HCT116 (cell line): Measurements from ENCODE around the gene SH3TC1. TPM values are rescaled to one million over a fixed set of nuclear protein-coding genes. Genes with fewer than 3 reads are reported as not detected.

Source experiments
- ATAC-seq: fragments of 200-7000 bp; cut with Tn5 transposase; 2 replicates; pipeline ENCODE4 v1.9.1; 2020; ENCODE audit warnings: mild to moderate bottlenecking, moderate library complexity
- BruUV-seq: library from RNA; stranded (reverse); fragments of 400-500 nt; replicated peaks from 2 replicates; lab custom pipeline; 2021; lab: Mats Ljungman, UMichigan
- CTCF ChIA-PET: fragments of 300-600 bp; sonication (Branson Sonifier 250); formaldehyde crosslinking; loops from one replicate; lab custom pipeline; 2021; ENCODE audit warnings: antibody characterized with exemption; lab: Charles Lee
- POLR2A ChIA-PET: fragments of 300-600, 350-600 bp; sonication (Branson Sonifier 250); formaldehyde crosslinking; loops from one replicate; lab custom pipeline; 2021; ENCODE audit warnings: antibody characterized with exemption; lab: Charles Lee
- RAD21 ChIA-PET, 2 experiments: fragments of 300-600 bp; sonication (Branson Sonifier 250); formaldehyde crosslinking; loops; one replicate each; lab custom pipeline; 2023; ENCODE audit warnings: low total read pairs in 2 of 2; ENCODE audit not compliant: uncharacterized antibody in 2 of 2, unreplicated experiment in 2 of 2, low non-redundant PET in 1 of 2; lab: Charles Lee
- DNase-seq: peaks from one replicate; pipeline ENCODE4 v3.0.0-alpha.2; 2010; ENCODE audit warnings: low read depth, low spot score
- H2AFZ ChIP-seq: fragments of 200-600 bp; shearing (Covaris generic), sonication (generic); 2 replicates; pipeline ENCODE4 v1.6.1; 2017; ENCODE audit warnings: low read depth, mixed run types, mixed read lengths, antibody characterized with exemption, low read length; ENCODE audit not compliant: poor library complexity, severe bottlenecking
- H3K27ac ChIP-seq: 2 replicates; pipeline ENCODE4 v1.5.1; 2012; ENCODE audit warnings: low read depth, low read length
- H3K27me3 ChIP-seq: fragments of 200-600 bp; sonication (generic); 2 replicates; pipeline ENCODE4 v1.6.1; 2016; ENCODE audit warnings: mixed run types, low read length, mixed read lengths; ENCODE audit not compliant: insufficient read depth
- H3K36me3 ChIP-seq, 2 experiments: fragments of 200-500 bp in 1 of 2; fragments of 200-600 bp in 1 of 2; sonication (Bioruptor generic) in 1 of 2; sonication (generic) in 1 of 2; 2 replicates each; pipeline versions ENCODE4 v1.5.1 to v1.6.1; 2014 to 2016; ENCODE audit warnings: low read length in 2 of 2, inconsistent platforms in 1 of 2, mixed read lengths in 1 of 2, mixed run types in 1 of 2; ENCODE audit not compliant: insufficient read depth in 2 of 2, control insufficient read depth in 1 of 2
- H3K4me1 ChIP-seq, 2 experiments: fragments of 200-600 bp in 1 of 2; sonication (generic) in 1 of 2; 2 replicates each; pipeline versions ENCODE4 v1.5.1 to v1.6.1; 2012 to 2017; ENCODE audit warnings: low read length in 2 of 2, inconsistent platforms in 1 of 2, mild to moderate bottlenecking in 1 of 2, mixed read lengths in 1 of 2, mixed run types in 1 of 2, moderate library complexity in 1 of 2; ENCODE audit not compliant: insufficient read depth in 2 of 2, control insufficient read depth in 1 of 2
- H3K4me2 ChIP-seq: fragments of 200-600 bp; sonication (generic); 2 replicates; pipeline ENCODE4 v1.6.1; 2017; ENCODE audit warnings: mixed run types, low read length, mixed read lengths
- H3K4me3 ChIP-seq, 2 experiments: fragments of 200-600 bp in 1 of 2; sonication (generic) in 1 of 2; replicated peaks in 1 of 2; 2 replicates each; pipeline ENCODE4 v1.5.1; 2011 to 2016; ENCODE audit warnings: low read length in 2 of 2, control low read depth in 1 of 2, low read depth in 1 of 2, mild to moderate bottlenecking in 1 of 2, mixed read lengths in 1 of 2, mixed run types in 1 of 2
- H3K79me2 ChIP-seq: fragments of 200-600 bp; sonication (generic); 2 replicates; pipeline ENCODE4 v1.6.1; 2017; ENCODE audit warnings: mild to moderate bottlenecking, mixed run types, low read length, moderate library complexity, mixed read lengths; ENCODE audit not compliant: insufficient read depth
- H3K9ac ChIP-seq: fragments of 200-600 bp; sonication (generic); 2 replicates; pipeline ENCODE4 v1.6.1; 2016; ENCODE audit warnings: low read length, mixed read lengths
- H3K9me2 ChIP-seq: fragments of 200-600 bp; sonication (generic), shearing (Covaris generic); 2 replicates; pipeline ENCODE4 v1.6.1; 2017; ENCODE audit warnings: mixed run types, mild to moderate bottlenecking, moderate library complexity; ENCODE audit not compliant: insufficient read depth
- H3K9me3 ChIP-seq, 2 experiments: fragments of 200-500 bp in 1 of 2; fragments of 200-600 bp in 1 of 2; sonication (Bioruptor generic) in 1 of 2; sonication (generic) in 1 of 2; 2 replicates each; pipeline ENCODE4 v1.6.1; 2014 to 2017; ENCODE audit warnings: low read length in 2 of 2, mixed read lengths in 2 of 2, inconsistent platforms in 1 of 2, low read depth in 1 of 2, mild to moderate bottlenecking in 1 of 2, mixed run types in 1 of 2, moderate library complexity in 1 of 2; ENCODE audit not compliant: control insufficient read depth in 1 of 2, insufficient read depth in 1 of 2
- H4K20me1 ChIP-seq: fragments of 200-600 bp; sonication (generic), shearing (Covaris generic); 2 replicates; pipeline ENCODE4 v1.6.1; 2017; ENCODE audit warnings: mixed run types, mild to moderate bottlenecking, moderate library complexity; ENCODE audit not compliant: insufficient read depth
- ATF3 ChIP-seq: IDR thresholded peaks from 2 replicates; pipeline ENCODE4 v1.6.1; 2012
- CBX3 ChIP-seq: IDR thresholded peaks from 2 replicates; pipeline ENCODE4 v1.6.1; 2012; ENCODE audit warnings: low read depth
- CEBPB ChIP-seq: IDR thresholded peaks from 2 replicates; pipeline ENCODE4 v1.6.1; 2012; ENCODE audit warnings: low read depth
- CTCF ChIP-seq, 3 experiments: fragments of 200-600 bp in 1 of 3; sonication (generic) in 1 of 3; IDR thresholded peaks in 2 of 3; conservative IDR thresholded peaks in 1 of 3; 2 replicates each; pipeline ENCODE4 v1.5.1; 2012 to 2017; ENCODE audit warnings: low read depth in 2 of 3, low read length in 2 of 3, antibody characterized with exemption in 1 of 3, borderline replicate concordance in 1 of 3, control low read depth in 1 of 3, mild to moderate bottlenecking in 1 of 3, mixed read lengths in 1 of 3, mixed run types in 1 of 3, moderate library complexity in 1 of 3; ENCODE audit not compliant: insufficient read depth in 1 of 3
- EGR1 ChIP-seq: IDR thresholded peaks from 2 replicates; pipeline ENCODE4 v1.6.1; 2012; ENCODE audit warnings: low read depth
- ELF1 ChIP-seq: IDR thresholded peaks from 2 replicates; pipeline ENCODE4 v1.6.1; 2012; ENCODE audit warnings: low read depth, borderline replicate concordance
- EZH2 ChIP-seq: fragments of 200-600 bp; sonication (generic); IDR thresholded peaks from 2 replicates; pipeline ENCODE4 v1.6.1; 2017; ENCODE audit warnings: antibody characterized with exemption, mixed run types
- JUND ChIP-seq: IDR thresholded peaks from 2 replicates; pipeline ENCODE4 v1.6.1; 2012
- MAX ChIP-seq: IDR thresholded peaks from 2 replicates; pipeline ENCODE4 v1.6.1; 2012
- POLR2AphosphoS5 ChIP-seq: IDR thresholded peaks from 2 replicates; pipeline ENCODE4 v1.6.1; 2011; ENCODE audit warnings: mild to moderate bottlenecking, low read depth, low read length, moderate library complexity
- RAD21 ChIP-seq: IDR thresholded peaks from 2 replicates; pipeline ENCODE4 v1.6.1; 2012; ENCODE audit warnings: low read depth, mild to moderate bottlenecking
- SIN3A ChIP-seq: IDR thresholded peaks from 2 replicates; pipeline ENCODE4 v1.6.1; 2012; ENCODE audit warnings: low read depth
- SP1 ChIP-seq: IDR thresholded peaks from 2 replicates; pipeline ENCODE4 v1.6.1; 2012; ENCODE audit warnings: low read depth
- TCF7L2 ChIP-seq: IDR thresholded peaks from 2 replicates; pipeline ENCODE4 v1.7.0; 2011; ENCODE audit warnings: borderline replicate concordance, inconsistent platforms; ENCODE audit not compliant: insufficient read depth, insufficient read length; ENCODE audit errors: extremely low read depth
- YY1 ChIP-seq: IDR thresholded peaks from 2 replicates; pipeline ENCODE4 v1.6.1; 2011; ENCODE audit warnings: low read length, low read depth, moderate library complexity, mild to moderate bottlenecking; ENCODE audit not compliant: insufficient replicate concordance; ENCODE audit errors: extremely low read depth
- ZBTB33 ChIP-seq: IDR thresholded peaks from 2 replicates; pipeline ENCODE4 v1.6.1; 2011; ENCODE audit warnings: mild to moderate bottlenecking, low read length, moderate library complexity; ENCODE audit not compliant: insufficient replicate concordance; ENCODE audit errors: extremely low read depth
- intact Hi-C: fragments of 100-400 bp; cut with micrococcal nuclease; formaldehyde crosslinking; loops from 2 replicates; pipeline ENCODE4 v1.10.0; 2022
- total RNA-seq: library from RNA; stranded (reverse); gene quantifications from one replicate; pipeline ENCODE4 v1.2.1, GENCODE V29; 2021; ENCODE audit not compliant: unreplicated experiment

The SH3TC1 gene
- total RNA-seq, 1 experiment from 2014 or later, result 12.5 TPM

GRCh38 chr4:8167815-8168214, 31.3 kb upstream of the SH3TC1 start:
- ATAC-seq (no peak), DNase-seq (no peak)
- POLR2A ChIA-PET, result no interaction called here
- Histone ChIP-seq H3K36me3 (no peaks in the 10 kb centered on the region), H3K9me3 (peaks cover 0 to 9% of the 10 kb centered on the region in 2 experiments; a peak in 1 of 4 replicates), H3K9ac (no peak overlapping the region), H4K20me1 (no peaks in the 10 kb centered on the region), H3K4me3 (no peak overlapping the region), H3K4me2 (no peak overlapping the region), H3K79me2 (no peaks in the 10 kb centered on the region), H3K4me1 (peaks cover 2 to 12% of the 10 kb centered on the region in 2 experiments; a peak in 3 of 4 replicates), H3K27ac (no peak overlapping the region), H3K27me3 (0 out of 2 replicates have a peak, but pooled peaks cover 5% of the 10 kb centered on the region)
- RAD21 ChIA-PET, result no interaction called here
- intact Hi-C loops, result no loop called here
- no peak for TF ChIP-seq JUND
- TF ChIP-seq RAD21, result no peak
- TF ChIP-seq MAX, result no peak
- no peak for TF ChIP-seq SP1
- TF ChIP-seq EGR1, result no peak
- no peak for TF ChIP-seq CTCF (IDR thresholded peaks at IDR 0.05 in 2 of 3, conservative IDR thresholded peaks at IDR 0.05 in 1 of 3; ENCODE audit: borderline replicate concordance in 1 of 3, insufficient read depth in 1 of 3, low read depth in 2 of 3, low read length in 2 of 3)
- TF ChIP-seq ZBTB33, result no peak
- TF ChIP-seq ELF1, result no peak
- no peak for TF ChIP-seq POLR2AphosphoS5
- no peak for TF ChIP-seq ATF3
- no peak for TF ChIP-seq CBX3
- TF ChIP-seq YY1, result no peak
- no peak for TF ChIP-seq TCF7L2
- TF ChIP-seq CEBPB, result no peak
- no peak for TF ChIP-seq SIN3A
- no peak for TF ChIP-seq EZH2
- TF ChIP-seq, all 23 proteins: peak for 0
- CTCF ChIA-PET, result interaction anchor here (0.9 to 2.5 kb wide), 2 partner anchors 9 kb away, joined by 3 to 12 read pairs; partner anchors contain the start of gene ABLIM2
- H2AFZ ChIP-seq, result no peak overlapping the region
- H3K9me2 ChIP-seq, result no peaks in the 10 kb centered on the region
- no TSS peak for BruUV-seq
